Erythroblast (primary cell): ENCODE results near the gene SLC1A2.

Source experiments
- GATA1 ChIP-seq: IDR thresholded peaks from 2 replicates; pipeline ENCODE4 v1.6.1; 2011; ENCODE audit warnings: low read depth, mild to moderate bottlenecking, control low read depth, low read length, moderate library complexity
- POLR2A ChIP-seq: IDR thresholded peaks from 2 replicates; pipeline ENCODE4 v1.6.1; 2011; ENCODE audit warnings: mild to moderate bottlenecking, low read length

DNA sequence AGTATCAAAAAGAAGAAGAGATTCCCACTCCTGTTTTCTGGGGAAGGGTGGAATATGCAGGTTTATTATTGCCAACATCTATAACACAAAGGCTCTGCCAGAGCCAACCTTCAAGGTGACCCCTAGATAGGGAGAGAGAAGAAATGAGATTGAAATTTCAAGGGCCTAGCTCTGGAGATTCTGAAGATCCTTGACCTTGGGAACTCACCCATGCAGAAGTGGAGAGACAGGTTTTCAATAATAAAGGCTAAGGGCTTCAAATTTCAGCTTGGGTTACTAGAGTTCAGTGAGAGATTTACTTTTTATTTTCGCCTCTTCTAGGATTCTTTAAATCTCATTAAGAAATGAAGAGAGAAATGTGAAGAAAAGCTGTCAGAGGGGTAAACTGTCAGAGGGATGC lies 182.0 kb downstream of the SLC1A2 start:
- TF ChIP-seq POLR2A = no peak
- no peak for TF ChIP-seq GATA1
